HepG2 (cell line): Measurements from ENCODE around the gene NT5C. TPM values are rescaled to one million over a fixed set of nuclear protein-coding genes. Genes with fewer than 3 reads are reported as not detected.

Experiments used
- DMAP1 ChIP-seq: IDR thresholded peaks from 2 replicates; pipeline ENCODE4 v1.6.1; 2016
- DZIP1 ChIP-seq: sonication (generic); formaldehyde crosslinking; IDR thresholded peaks from 2 replicates; pipeline ENCODE4 v1.5.0; 2020; ENCODE audit warnings: mild to moderate bottlenecking, missing genetic modification reagents
- HES4 ChIP-seq: sonication (generic); formaldehyde crosslinking; IDR thresholded peaks from 2 replicates; pipeline ENCODE4 v1.9.0; 2021; ENCODE audit warnings: mild to moderate bottlenecking, missing genetic modification reagents, borderline replicate concordance
- HNRNPK ChIP-seq: fragments of 200-400 bp; formaldehyde crosslinking; IDR thresholded peaks from 2 replicates; pipeline ENCODE4 v1.6.1; 2018; ENCODE audit warnings: low read length, low read depth, moderate library complexity, mild to moderate bottlenecking; ENCODE audit not compliant: poor library complexity, severe bottlenecking
- MTF1 ChIP-seq: sonication (generic); formaldehyde crosslinking; IDR thresholded peaks from 2 replicates; pipeline ENCODE4 v1.5.0; 2020; ENCODE audit warnings: missing genetic modification reagents
- SMAD9 ChIP-seq: sonication (generic); formaldehyde crosslinking; IDR thresholded peaks from 2 replicates; pipeline ENCODE4 v1.5.1; 2020; ENCODE audit warnings: mild to moderate bottlenecking, missing genetic modification reagents
- SOX13 ChIP-seq, 3 experiments: fragments of 450-650 bp in 1 of 3; sonication (generic) in 1 of 3; formaldehyde crosslinking in 1 of 3; IDR thresholded peaks in 2 of 3; conservative IDR thresholded peaks in 1 of 3; 2 replicates each; pipeline versions ENCODE4 v1.5.0 to v1.6.1; 2016 to 2020; ENCODE audit warnings: antibody characterized with exemption in 1 of 3, mild to moderate bottlenecking in 1 of 3, missing compliant biosample characterization in 1 of 3, missing genetic modification reagents in 1 of 3, moderate library complexity in 1 of 3
- SRSF9 ChIP-seq: fragments of 200-400 bp; formaldehyde crosslinking; IDR thresholded peaks from 2 replicates; pipeline ENCODE4 v1.6.1; 2018; ENCODE audit warnings: borderline replicate concordance, mild to moderate bottlenecking, low read depth, low read length; ENCODE audit not compliant: insufficient read depth, poor library complexity, severe bottlenecking
- ZC3H13 ChIP-seq: sonication (generic); formaldehyde crosslinking; IDR thresholded peaks from 2 replicates; pipeline ENCODE4 v1.8.1; 2023; ENCODE audit warnings: mild to moderate bottlenecking, missing genetic modification reagents, moderate library complexity
- ZFP36 ChIP-seq: fragments of 150-350 bp; IDR thresholded peaks from 2 replicates; pipeline ENCODE4 v1.6.1; 2018; ENCODE audit warnings: borderline replicate concordance, low read length, low read depth; ENCODE audit not compliant: partially characterized antibody
- ZFP41 ChIP-seq: sonication (generic); formaldehyde crosslinking; IDR thresholded peaks from 2 replicates; pipeline ENCODE4 v1.4.0; 2020; ENCODE audit warnings: mild to moderate bottlenecking, missing genetic modification reagents, borderline replicate concordance
- ZNF253 ChIP-seq: sonication (generic); formaldehyde crosslinking; IDR thresholded peaks from 2 replicates; pipeline ENCODE4 v1.8.0; 2022; ENCODE audit warnings: mild to moderate bottlenecking, missing genetic modification reagents, borderline replicate concordance
- ZNF484 ChIP-seq: sonication (generic); formaldehyde crosslinking; IDR thresholded peaks from 2 replicates; pipeline ENCODE4 v1.5.1; 2020; ENCODE audit warnings: mild to moderate bottlenecking, low read depth, missing genetic modification reagents, borderline replicate concordance
- ZNF563 ChIP-seq: sonication (generic); formaldehyde crosslinking; IDR thresholded peaks from 2 replicates; pipeline ENCODE4 v1.8.0; 2022; ENCODE audit warnings: mild to moderate bottlenecking, moderate library complexity, missing genetic modification reagents
- ZSCAN12 ChIP-seq: sonication (generic); formaldehyde crosslinking; IDR thresholded peaks from 2 replicates; pipeline ENCODE4 v1.9.0; 2021; ENCODE audit warnings: mild to moderate bottlenecking, missing genetic modification reagents
- polyA plus RNA-seq, 8 experiments: library from polyadenylated mRNA; depleted of rRNA in 3 of 8; stranded (reverse) in 7 of 8; unstranded in 1 of 8; fragments of >200 nt; fragmentation: Illumina TruSeq in 4 of 8; extraction: Trizol in 4 of 8; gene quantifications; 2 replicates each; pipeline versions ENCODE4 v1.2.1 to v1.2.3, GENCODE V29; 2011 to 2016; ENCODE audit warnings: low read depth in 4 of 8, missing spikeins in 1 of 8, mixed read lengths in 1 of 8; ENCODE audit not compliant: insufficient read depth in 1 of 8
- total RNA-seq, 5 experiments: library from RNA; depleted of rRNA; stranded (reverse); fragments of >200 nt; fragmentation: Illumina TruSeq; extraction: Trizol; gene quantifications; 2 replicates each; pipeline ENCODE4 v1.2.3, GENCODE V29; 2016; ENCODE audit warnings: low read depth in 1 of 5
- TF ChIP-seq, protein P1 (sequence below): sonication (generic); formaldehyde crosslinking; IDR thresholded peaks from 2 replicates; pipeline ENCODE4 v1.8.0; 2022; ENCODE audit warnings: mild to moderate bottlenecking, missing genetic modification reagents, moderate library complexity
- TF ChIP-seq, protein P2 (sequence below): sonication (generic); formaldehyde crosslinking; IDR thresholded peaks from 2 replicates; pipeline ENCODE4 v1.8.1; 2023; ENCODE audit warnings: missing genetic modification reagents, mild to moderate bottlenecking, borderline replicate concordance
- TF ChIP-seq, protein P3 (sequence below): sonication (generic); formaldehyde crosslinking; IDR thresholded peaks from 2 replicates; pipeline ENCODE4; 2020; ENCODE audit warnings: missing genetic modification reagents, mild to moderate bottlenecking, borderline replicate concordance
- TF ChIP-seq, protein P4 (sequence below): IDR thresholded peaks from 2 replicates; pipeline ENCODE4 v1.6.1; 2018; ENCODE audit warnings: missing genetic modification reagents, mild to moderate bottlenecking, missing compliant biosample characterization

Gene NT5C
- total and polyA plus RNA-seq, 2 of the 13 experiments (the other 11 are each of a cell fraction or from before 2014, with no cell fraction given), result 42.8 to 48.6 TPM

- TF ChIP-seq SOX13 (IDR thresholded peaks at IDR 0.05) (no peak), SOX13 (CRISPR knock-in tag; conservative IDR thresholded peaks at IDR 0.05 in 1 of 2, IDR thresholded peaks at IDR 0.05 in 1 of 2) (no peak), ZNF484 (CRISPR knock-in tag) (no peak; the same call in 1 of the 2 replicates), SRSF9 (no peak), ZFP41 (CRISPR knock-in tag) (no peak), MTF1 (CRISPR knock-in tag) (0 out of 2 replicates have a peak, but pooled peaks have one; percentile 66), ZNF563 (peak; percentile 98), HNRNPK (peak; percentile 75), ZNF253 (CRISPR knock-in tag) (no peak), ZC3H13 (no peak), DMAP1 (CRISPR knock-in tag) (no peak; the same call in 1 of the 2 replicates), ZFP36 (no peak), HES4 (CRISPR knock-in tag) (peak; percentile 44; the same call in 1 of the 2 replicates), ZSCAN12 (no peak; the same call in 1 of the 2 replicates), DZIP1 (CRISPR knock-in tag) (no peak), SMAD9 (CRISPR knock-in tag) (no peak)
- TF ChIP-seq, protein P1, sequence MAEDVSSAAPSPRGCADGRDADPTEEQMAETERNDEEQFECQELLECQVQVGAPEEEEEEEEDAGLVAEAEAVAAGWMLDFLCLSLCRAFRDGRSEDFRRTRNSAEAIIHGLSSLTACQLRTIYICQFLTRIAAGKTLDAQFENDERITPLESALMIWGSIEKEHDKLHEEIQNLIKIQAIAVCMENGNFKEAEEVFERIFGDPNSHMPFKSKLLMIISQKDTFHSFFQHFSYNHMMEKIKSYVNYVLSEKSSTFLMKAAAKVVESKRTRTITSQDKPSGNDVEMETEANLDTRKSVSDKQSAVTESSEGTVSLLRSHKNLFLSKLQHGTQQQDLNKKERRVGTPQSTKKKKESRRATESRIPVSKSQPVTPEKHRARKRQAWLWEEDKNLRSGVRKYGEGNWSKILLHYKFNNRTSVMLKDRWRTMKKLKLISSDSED (CRISPR knock-in tag), result no peak; the same call in 1 of the 2 replicates
- TF ChIP-seq, protein P2, sequence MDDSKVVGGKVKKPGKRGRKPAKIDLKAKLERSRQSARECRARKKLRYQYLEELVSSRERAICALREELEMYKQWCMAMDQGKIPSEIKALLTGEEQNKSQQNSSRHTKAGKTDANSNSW (CRISPR knock-in tag), result no peak
- TF ChIP-seq, protein P3, sequence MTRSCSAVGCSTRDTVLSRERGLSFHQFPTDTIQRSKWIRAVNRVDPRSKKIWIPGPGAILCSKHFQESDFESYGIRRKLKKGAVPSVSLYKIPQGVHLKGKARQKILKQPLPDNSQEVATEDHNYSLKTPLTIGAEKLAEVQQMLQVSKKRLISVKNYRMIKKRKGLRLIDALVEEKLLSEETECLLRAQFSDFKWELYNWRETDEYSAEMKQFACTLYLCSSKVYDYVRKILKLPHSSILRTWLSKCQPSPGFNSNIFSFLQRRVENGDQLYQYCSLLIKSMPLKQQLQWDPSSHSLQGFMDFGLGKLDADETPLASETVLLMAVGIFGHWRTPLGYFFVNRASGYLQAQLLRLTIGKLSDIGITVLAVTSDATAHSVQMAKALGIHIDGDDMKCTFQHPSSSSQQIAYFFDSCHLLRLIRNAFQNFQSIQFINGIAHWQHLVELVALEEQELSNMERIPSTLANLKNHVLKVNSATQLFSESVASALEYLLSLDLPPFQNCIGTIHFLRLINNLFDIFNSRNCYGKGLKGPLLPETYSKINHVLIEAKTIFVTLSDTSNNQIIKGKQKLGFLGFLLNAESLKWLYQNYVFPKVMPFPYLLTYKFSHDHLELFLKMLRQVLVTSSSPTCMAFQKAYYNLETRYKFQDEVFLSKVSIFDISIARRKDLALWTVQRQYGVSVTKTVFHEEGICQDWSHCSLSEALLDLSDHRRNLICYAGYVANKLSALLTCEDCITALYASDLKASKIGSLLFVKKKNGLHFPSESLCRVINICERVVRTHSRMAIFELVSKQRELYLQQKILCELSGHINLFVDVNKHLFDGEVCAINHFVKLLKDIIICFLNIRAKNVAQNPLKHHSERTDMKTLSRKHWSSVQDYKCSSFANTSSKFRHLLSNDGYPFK (CRISPR knock-in tag), result no peak; the same call in 1 of the 2 replicates
- TF ChIP-seq, protein P4, sequence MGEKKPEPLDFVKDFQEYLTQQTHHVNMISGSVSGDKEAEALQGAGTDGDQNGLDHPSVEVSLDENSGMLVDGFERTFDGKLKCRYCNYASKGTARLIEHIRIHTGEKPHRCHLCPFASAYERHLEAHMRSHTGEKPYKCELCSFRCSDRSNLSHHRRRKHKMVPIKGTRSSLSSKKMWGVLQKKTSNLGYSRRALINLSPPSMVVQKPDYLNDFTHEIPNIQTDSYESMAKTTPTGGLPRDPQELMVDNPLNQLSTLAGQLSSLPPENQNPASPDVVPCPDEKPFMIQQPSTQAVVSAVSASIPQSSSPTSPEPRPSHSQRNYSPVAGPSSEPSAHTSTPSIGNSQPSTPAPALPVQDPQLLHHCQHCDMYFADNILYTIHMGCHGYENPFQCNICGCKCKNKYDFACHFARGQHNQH, result peak; percentile 21; the same call in 1 of the 2 replicates
Measured at GRCh38 chr17:75109407-75110233, 21.9 kb downstream of the NT5C start, which contains the start of gene ARMC7 (continued).
